NCI-H2227 treated with DMSO at 0.1 percent for 48 hours (cell line): ENCODE measurements around the gene CTDSP2.
"Not testable (repeated sequence)": the region's sequence is repeated elsewhere in the genome, so short reads cannot be mapped to it uniquely, and the experiment has no call there.

Source experiments
- DNase-seq: peaks from one replicate; lab custom pipeline; 2025; lab: John Stamatoyannopoulos, UW

The CTDSP2 gene

GRCh38 chr12:57834086-57834876, 12.2 kb downstream of the CTDSP2 start:
- DNase-seq: no peak

GRCh38 chr12:57833672-57834071, 12.9 kb downstream of the CTDSP2 start:
- no peak for DNase-seq

DNA sequence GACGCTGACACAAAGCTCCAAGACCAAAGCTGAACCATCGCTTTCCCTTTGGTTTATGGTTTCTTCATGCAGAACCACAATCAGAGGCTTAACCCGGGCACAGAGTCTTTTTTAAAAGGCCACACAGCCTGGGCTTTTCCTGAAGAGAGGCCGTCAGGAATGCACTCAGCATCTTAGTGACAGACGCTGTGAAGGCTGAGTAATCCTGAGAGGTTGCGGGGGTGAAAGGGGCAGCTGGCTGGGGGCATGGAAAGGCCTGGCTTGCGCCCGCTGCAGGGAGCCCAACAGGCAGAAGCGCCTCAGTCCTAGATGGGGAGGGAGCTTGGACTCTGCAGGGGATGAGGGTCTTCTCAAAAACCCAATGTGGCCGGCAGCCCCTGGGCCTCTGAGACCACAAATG, 13.6 kb downstream of the CTDSP2 start:
- no peak for DNase-seq

GRCh38 chr12:57830393-57830792, 16.1 kb downstream of the CTDSP2 start:
- DNase-seq: no peak

GRCh38 chr12:57829025-57829777, 17.3 kb downstream of the CTDSP2 start:
- no peak for DNase-seq

DNA sequence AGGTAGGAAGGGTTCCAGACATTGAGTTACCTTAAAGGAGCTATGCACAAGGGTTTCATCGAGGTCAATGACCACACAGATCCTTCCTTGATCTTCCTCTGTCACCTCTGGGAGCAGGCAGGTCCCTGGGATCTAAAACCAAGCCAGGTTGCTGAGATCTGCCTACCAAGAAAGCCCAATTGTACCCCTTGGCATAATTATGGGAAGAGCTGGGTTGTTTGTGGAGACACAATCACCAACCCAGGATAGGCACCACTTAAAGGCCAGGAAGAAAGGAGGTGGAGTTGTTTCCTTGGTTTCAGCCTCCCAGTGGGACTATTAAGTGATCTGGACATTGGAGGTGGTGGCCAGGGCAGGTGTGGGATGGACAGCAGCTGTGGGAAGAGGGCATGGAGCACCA, 19.6 kb downstream of the CTDSP2 start:
- DNase-seq: no peak

DNA sequence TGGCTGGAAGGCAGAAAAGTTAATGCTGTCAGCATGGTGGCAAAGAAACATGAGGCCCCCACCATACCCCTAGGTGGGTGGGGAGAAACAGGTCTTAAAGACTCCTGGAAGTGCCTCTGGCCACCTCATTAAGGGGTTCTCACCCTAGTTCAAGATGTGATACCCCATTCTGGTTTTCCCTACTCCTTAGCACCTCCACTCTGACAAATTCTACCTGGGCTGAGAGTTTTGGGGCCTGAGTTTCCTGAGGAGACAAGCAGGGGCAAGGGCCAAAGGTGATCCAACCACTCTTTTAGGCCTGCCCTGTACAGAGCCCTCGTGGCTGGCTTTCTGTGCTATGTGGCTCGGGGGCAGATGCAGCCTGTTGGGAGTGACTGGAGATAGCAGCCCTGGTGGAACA, 20.1 kb downstream of the CTDSP2 start:
- no peak for DNase-seq

DNA sequence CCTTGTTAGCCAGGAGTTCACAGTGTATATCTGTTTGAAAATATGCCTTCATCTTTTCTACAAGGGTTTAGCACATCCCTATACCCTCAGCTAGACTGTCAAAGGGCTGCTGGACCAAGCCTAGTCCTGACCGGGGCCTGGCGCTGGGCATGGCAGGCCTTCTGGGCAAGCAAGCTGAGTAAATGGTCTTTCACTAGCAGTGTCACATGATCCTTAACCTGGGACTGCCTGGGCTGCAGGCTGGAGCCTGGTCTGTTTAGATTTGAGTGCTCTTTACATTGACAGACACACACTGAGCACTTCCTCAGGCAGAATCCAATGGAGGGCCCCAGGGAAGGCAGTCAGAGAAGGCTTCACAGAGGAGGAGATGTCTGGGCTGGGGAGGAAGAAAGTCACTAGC, 21.1 kb downstream of the CTDSP2 start:
- no peak for DNase-seq

DNA sequence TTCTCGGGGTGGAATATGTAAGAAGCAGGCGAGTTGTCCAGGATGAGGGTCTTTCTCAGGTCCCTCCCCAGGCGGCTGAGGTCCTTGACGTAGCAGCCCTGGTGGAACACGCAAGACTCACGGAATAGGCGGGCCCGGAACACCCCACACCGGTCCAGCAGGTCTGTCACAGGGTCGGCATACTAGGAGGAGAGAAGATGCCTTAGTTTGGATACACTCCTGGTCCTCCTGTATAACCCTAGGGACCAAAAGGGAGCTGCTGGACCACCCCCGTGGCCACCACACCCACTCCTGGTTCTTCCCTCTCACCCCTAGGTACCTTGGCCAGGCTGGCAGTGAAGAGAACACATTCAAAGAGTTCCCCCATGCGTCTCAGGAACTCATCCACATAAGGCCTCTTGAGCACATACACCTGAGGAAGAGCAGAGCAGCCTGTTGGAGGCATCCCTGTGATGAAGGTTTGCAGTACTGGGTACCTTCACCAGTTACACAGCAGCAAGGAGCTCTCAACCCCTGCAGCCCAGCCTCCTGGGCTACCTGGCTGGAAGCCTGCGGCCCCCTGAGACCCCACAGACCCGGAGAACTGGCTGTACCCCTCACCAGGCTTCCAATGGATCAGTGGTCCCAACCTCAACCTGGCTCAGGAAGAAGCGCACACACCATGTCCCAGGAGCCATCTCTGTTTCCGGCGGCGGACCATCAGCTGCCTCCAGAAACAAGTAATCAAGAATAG, 22.5 kb downstream of the CTDSP2 start:
- no peak for DNase-seq

- DNase-seq: no peak
Measured at GRCh38 chr12:57823131-57823907, 23.2 kb downstream of the CTDSP2 start.

DNA sequence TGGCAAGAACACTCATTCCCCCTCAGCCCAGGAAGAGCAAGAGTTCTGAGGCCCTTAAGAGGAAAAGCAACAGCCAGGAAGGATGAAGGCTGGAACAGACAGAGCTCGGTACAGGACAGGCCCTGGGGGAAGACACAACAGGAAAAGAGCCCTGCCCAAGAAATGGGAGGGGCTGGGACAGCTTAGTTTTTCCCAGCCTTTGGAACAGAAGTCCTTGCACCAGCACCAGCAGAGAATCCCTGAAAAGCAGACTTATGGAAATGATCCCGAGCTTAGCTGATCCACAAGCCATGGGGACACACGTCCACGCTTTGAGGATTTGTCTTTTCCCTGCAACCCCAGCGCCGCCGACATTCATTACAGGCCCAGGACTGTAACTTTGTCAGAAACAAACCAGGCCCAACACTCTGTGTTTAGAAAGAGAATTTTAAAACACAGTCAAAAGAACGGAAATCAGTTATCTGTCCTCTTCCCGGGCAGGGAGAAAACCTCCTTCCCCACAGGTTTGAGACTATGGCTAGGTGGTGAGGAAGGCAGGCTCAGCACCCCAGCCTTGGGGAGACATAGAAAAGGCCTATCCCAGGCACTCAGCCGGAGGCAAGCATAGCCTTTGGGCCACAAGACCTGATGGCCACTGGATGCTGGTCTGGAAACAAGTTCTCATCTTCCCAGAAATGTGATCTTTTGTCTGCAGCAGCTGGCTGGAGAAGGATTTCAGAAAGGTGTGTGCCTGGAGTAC, 24.0 kb downstream of the CTDSP2 start:
- DNase-seq: no peak

DNA sequence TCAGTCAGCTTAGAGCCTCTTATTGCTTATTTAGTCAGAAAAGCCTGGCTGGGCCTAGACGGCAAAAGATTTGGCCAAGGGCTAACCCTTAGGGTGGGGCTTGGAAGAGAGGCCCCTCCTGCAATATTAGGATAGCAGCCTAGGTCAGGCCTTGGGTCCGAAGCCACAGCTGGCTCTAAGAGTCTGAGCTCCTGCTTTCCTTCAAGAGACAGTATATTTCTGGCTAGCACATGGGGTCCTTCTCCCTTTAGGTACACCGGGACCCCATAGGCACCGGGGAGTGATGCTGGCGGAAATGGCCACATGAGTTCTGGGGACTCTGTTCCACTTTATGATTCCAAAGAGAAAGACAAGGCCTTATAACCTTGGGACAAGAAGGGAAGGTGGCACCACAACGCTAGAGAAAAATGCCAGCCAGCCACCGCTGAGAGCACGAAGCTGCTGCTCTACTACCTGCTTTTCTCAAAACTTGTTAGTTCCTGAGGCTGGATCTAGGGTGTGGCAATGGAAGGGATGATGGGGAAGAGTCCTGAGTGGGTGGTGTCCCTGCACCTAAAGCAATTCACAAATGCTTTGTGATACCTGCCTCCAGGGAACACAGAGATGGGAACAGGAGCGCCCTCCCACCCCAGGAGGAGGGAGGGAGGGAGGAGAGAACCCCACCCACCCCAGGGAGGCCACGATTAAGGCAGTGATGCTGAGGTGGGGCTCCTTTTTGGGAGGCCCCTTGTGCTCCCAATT, 24.9 kb downstream of the CTDSP2 start:
- no peak for DNase-seq

DNA sequence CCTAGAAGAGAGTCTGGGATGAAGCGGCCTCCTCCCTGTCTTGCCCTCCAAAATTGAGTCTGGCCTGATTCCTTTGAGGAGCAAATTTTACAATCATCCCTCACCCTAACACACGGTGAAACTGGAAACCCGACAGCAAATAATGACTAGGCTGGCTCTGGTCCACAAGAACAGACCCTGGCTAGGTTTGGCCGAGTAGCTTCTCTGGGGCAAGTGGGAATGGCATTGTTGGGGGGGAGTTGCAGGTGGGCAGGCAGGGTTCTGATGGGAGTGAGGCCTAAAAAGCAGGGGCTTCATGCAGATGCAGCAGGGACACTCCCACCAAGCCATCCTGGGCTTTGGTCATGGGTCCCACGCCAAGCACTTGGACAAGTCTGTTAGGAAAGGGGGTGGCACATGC, 25.5 kb downstream of the CTDSP2 start:
- not testable (repeated sequence) for DNase-seq

DNA sequence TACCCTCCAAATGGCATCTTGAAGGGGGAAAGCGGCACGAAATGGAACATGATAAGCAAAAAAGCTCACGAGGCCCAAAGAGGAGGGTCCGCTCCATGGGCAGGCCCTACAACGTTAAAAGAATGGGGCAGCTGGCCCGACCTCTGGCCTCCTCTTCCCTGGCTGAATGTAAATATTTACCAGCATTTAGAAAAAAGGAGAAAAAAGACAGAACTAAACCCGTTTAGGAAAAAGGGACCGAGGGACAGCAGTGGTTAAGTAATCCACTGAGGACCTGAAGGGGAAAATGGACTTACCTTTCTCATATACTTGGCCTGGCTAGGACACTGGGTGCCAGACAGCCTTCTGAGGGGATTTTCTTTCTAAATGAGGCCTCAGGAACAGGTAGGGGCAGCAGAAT, 26.4 kb downstream of the CTDSP2 start:
- not testable (repeated sequence) for DNase-seq

DNA sequence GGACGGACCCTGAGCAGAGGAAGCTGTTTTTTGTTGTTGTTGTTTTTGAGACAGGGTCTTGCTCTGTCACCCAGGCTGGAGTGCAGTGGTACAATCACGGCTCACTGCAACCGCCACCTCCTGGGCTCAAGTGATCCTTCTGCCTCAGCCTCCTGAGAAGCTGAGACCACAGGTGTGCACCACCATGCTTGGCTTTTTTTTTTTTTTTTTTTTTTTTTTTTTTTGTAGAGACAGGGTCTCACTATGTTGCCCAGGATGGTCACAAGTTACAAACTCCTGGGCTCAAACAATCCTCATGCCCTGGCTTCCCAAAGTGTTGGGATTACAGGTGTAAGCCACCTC, 28.6 kb downstream of the CTDSP2 start:
- not testable (repeated sequence) for DNase-seq

- DNase-seq: no peak
Measured at GRCh38 chr12:57817261-57817989, 29.1 kb downstream of the CTDSP2 start.

DNA sequence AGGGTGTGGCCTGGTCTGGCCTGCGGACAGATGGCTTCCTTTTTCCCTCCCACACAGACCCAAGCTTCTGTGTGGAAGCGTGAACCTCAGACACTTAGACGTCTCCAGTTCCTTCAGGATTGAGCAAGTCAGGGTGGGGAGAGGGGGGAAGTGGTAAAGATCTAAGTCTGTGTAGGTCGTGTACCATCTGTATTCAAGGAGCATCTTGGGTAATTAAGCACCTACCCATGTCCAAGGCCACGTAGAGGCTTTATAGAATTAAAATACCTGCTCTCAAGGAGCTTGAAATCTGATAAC, 29.7 kb downstream of the CTDSP2 start:
- DNase-seq: no peak

GRCh38 chr12:57816001-57816854, 30.3 kb downstream of the CTDSP2 start:
- no peak for DNase-seq
